Gastrocnemius medialis (tissue), 4 donors: ENCODE measurements around the gene MCF2L2. TPM values are rescaled to one million over a fixed set of nuclear protein-coding genes. Genes with fewer than 3 reads are reported as not detected.

Experiments used
- ATAC-seq, 2 donors: fragments of 150-250 bp; one replicate each; pipeline ENCODE4 v1.9.1; 2016
- DNase-seq, 2 donors: peaks; one replicate each; pipeline ENCODE4 v3.0.0-alpha.2; 2019
- H3K27ac ChIP-seq, 4 donors: fragments of 200-600 bp; sonication (generic); 1 replicate in 1 of 4; 2 replicates in 3 of 4; pipeline ENCODE4 v1.5.1; 2016 to 2018; ENCODE audit warnings: mild to moderate bottlenecking in 2 of 4, moderate library complexity in 1 of 4
- H3K27me3 ChIP-seq, 3 donors: fragments of 200-600 bp; sonication (generic) in 2 of 3; 1 replicate in 1 of 3; 2 replicates in 2 of 3; pipeline versions ENCODE4 v1.5.1 to v1.6.0; 2016 to 2019; ENCODE audit warnings: mild to moderate bottlenecking in 1 of 3, moderate library complexity in 1 of 3
- H3K36me3 ChIP-seq, 2 donors: fragments of 200-600 bp; sonication (generic) in 1 of 2; one replicate each; pipeline ENCODE4 v1.5.1; 2017 to 2018
- H3K4me1 ChIP-seq, 2 donors: fragments of 200-600 bp; sonication (generic) in 1 of 2; one replicate each; pipeline ENCODE4 v1.5.1; 2016 to 2017; ENCODE audit warnings: mild to moderate bottlenecking in 2 of 2
- H3K4me3 ChIP-seq, 4 donors: fragments of 200-600 bp; sonication (generic) in 3 of 4; 1 replicate in 1 of 4; 2 replicates in 3 of 4; pipeline ENCODE4 v1.5.1; 2016 to 2019; ENCODE audit warnings: mild to moderate bottlenecking in 2 of 4
- H3K9me3 ChIP-seq, 3 donors: fragments of 200-600 bp; sonication (generic) in 2 of 3; 1 replicate in 1 of 3; 2 replicates in 2 of 3; pipeline ENCODE4 v1.5.1; 2016 to 2019
- POLR2A ChIP-seq, 2 donors: fragments of 450-650 bp; IDR thresholded peaks; one replicate each; pipeline ENCODE4 v1.6.1; 2017; ENCODE audit warnings: antibody characterized with exemption in 2 of 2, mild to moderate bottlenecking in 2 of 2, moderate library complexity in 2 of 2
- in situ Hi-C, 4 donors: fragments of 200-750 bp; cut with MboI; loops; one replicate each; pipeline versions ENCODE4 v1.15.0 to v1.8.0; 2017; ENCODE audit warnings: low sequenced_read_pairs in 4 of 4
- intact Hi-C: fragments of 100-400 bp; cut with DNase I; formaldehyde crosslinking; loops from one replicate; pipeline ENCODE4 v1.15.1; 2023; ENCODE audit warnings: low total_unique reads
- total RNA-seq, 4 donors: library from RNA; depleted of rRNA; stranded (reverse); fragments of >200 nt; gene quantifications; one replicate each; pipeline versions ENCODE4 v1.1.0 to v1.2.3, GENCODE V29; 2016
- TF ChIP-seq, protein P1 (sequence below), 5 experiments: fragments of 450-650 bp in 3 of 5; fragments of 200-600 bp in 2 of 5; sonication (generic) in 2 of 5; IDR thresholded peaks in 4 of 5; conservative IDR thresholded peaks in 1 of 5; 1 replicate in 4 of 5; 2 replicates in 1 of 5; pipeline ENCODE4 v1.5.1; 2016 to 2019; ENCODE audit warnings: antibody characterized with exemption in 5 of 5, mild to moderate bottlenecking in 3 of 5, moderate library complexity in 3 of 5

The MCF2L2 gene
- total RNA-seq, 4 donors from 2014 or later, result 0.27 to 0.61 (median 0.46) TPM

DNA sequence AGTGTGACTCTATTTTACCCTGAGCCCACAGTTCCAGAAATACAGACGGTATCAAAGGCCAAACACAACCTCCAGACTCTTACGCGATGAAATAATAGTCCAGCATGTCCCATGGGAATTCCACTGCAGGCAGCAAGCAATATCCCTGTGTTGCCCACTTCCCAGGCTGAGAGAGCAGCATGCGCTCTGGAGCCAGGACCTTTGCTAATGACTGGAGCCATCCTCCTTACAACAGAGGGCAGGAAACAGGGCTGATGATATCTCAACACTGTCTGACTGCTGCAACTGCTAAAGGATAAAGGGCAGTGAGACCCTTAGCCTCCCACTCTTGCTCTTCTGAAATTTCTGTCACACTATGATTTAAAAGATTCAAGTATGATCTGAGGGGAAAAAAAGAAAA lies 34.8 kb downstream of the MCF2L2 start:
- no peak overlapping the region for H3K4me3 ChIP-seq
- no peaks in the 10 kb centered on the region for H3K9me3 ChIP-seq
- no peak for DNase-seq
- H3K27ac ChIP-seq, result no peak overlapping the region
- TF ChIP-seq, protein P1, sequence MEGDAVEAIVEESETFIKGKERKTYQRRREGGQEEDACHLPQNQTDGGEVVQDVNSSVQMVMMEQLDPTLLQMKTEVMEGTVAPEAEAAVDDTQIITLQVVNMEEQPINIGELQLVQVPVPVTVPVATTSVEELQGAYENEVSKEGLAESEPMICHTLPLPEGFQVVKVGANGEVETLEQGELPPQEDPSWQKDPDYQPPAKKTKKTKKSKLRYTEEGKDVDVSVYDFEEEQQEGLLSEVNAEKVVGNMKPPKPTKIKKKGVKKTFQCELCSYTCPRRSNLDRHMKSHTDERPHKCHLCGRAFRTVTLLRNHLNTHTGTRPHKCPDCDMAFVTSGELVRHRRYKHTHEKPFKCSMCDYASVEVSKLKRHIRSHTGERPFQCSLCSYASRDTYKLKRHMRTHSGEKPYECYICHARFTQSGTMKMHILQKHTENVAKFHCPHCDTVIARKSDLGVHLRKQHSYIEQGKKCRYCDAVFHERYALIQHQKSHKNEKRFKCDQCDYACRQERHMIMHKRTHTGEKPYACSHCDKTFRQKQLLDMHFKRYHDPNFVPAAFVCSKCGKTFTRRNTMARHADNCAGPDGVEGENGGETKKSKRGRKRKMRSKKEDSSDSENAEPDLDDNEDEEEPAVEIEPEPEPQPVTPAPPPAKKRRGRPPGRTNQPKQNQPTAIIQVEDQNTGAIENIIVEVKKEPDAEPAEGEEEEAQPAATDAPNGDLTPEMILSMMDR (IDR thresholded peaks at IDR 0.05 in 4 of 5, conservative IDR thresholded peaks at IDR 0.05 in 1 of 5), result no peak
- no peak for TF ChIP-seq POLR2A (IDR thresholded peaks at IDR 0.05)
- no peaks in the 10 kb centered on the region for H3K36me3 ChIP-seq
- ATAC-seq, result no peak
- peaks cover 0 to 5% of the 10 kb centered on the region in 2 donors for H3K4me1 ChIP-seq
- intact Hi-C loops, result no loop called here
- H3K27me3 ChIP-seq, result no peaks in the 10 kb centered on the region
- in situ Hi-C loops, result no loop called here

GRCh38 chr3:183392186-183393034 lies 36.0 kb downstream of the MCF2L2 start:
- Histone ChIP-seq H3K27ac (peak overlapping the region in 2 of 4 donors; percentile 31 to 43), H3K4me3 (no peak overlapping the region), H3K4me1 (peaks cover 0 to 5% of the 10 kb centered on the region in 2 donors), H3K9me3 (no peaks in the 10 kb centered on the region), H3K27me3 (no peaks in the 10 kb centered on the region), H3K36me3 (no peaks in the 10 kb centered on the region)
- DNase-seq (peak; percentile 37 to 43), ATAC-seq (peak; percentile 86 to 91)
- intact Hi-C loops (no loop called here), in situ Hi-C loops (no loop called here)
- TF ChIP-seq POLR2A (IDR thresholded peaks at IDR 0.05), result no peak
- TF ChIP-seq, protein P1 (IDR thresholded peaks at IDR 0.05 in 4 of 5, conservative IDR thresholded peaks at IDR 0.05 in 1 of 5), result no peak

DNA sequence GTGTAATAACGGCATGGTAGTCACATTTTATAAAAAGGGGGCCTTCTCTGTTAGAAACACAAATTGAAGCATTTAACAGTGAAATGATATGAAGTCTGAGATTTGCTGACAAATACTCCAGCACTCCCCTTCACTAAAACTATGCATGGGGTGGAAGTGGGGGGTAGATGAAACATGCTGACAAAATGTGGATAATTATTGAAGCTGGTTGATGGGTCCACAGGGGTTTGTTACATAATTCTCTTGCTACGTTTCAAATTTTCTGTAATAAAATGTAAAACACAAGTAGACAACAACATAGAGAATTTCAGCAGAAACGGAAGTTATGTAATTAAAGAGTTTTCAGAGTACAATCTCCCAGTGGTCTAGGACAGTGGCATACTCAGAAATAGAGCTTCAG lies 37.0 kb downstream of the MCF2L2 start:
- H3K9me3 ChIP-seq, result no peaks in the 10 kb centered on the region
- peaks cover 0 to 5% of the 10 kb centered on the region in 2 donors for H3K4me1 ChIP-seq
- in situ Hi-C loops, result no loop called here

GRCh38 chr3:183390844-183391243 lies 37.6 kb downstream of the MCF2L2 start:
- in situ Hi-C loops, result no loop called here
- DNase-seq (no peak), ATAC-seq (no peak)
- Histone ChIP-seq H3K4me3 (no peak overlapping the region), H3K36me3 (no peaks in the 10 kb centered on the region), H3K4me1 (peaks cover under 1 to 5% of the 10 kb centered on the region in 2 donors), H3K27me3 (no peaks in the 10 kb centered on the region), H3K9me3 (no peaks in the 10 kb centered on the region), H3K27ac (no peak overlapping the region)
- intact Hi-C loops, result no loop called here
- no peak for TF ChIP-seq POLR2A (IDR thresholded peaks at IDR 0.05)
- TF ChIP-seq, protein P1 (IDR thresholded peaks at IDR 0.05 in 4 of 5, conservative IDR thresholded peaks at IDR 0.05 in 1 of 5), result no peak

More for the DNA sequence above, 37.0 kb downstream of the MCF2L2 start:
- no peaks in the 10 kb centered on the region for H3K27me3 ChIP-seq
- no peak for ATAC-seq
- DNase-seq, result no peak
- intact Hi-C loops, result no loop called here
- no peak overlapping the region for H3K4me3 ChIP-seq
- H3K36me3 ChIP-seq, result no peaks in the 10 kb centered on the region
- H3K27ac ChIP-seq, result no peak overlapping the region
- no peak for TF ChIP-seq POLR2A (IDR thresholded peaks at IDR 0.05)
- TF ChIP-seq, protein P1 (IDR thresholded peaks at IDR 0.05 in 4 of 5, conservative IDR thresholded peaks at IDR 0.05 in 1 of 5), result no peak
